K562 (cell line): ENCODE measurements around the gene HMG20B. TPM values are rescaled to one million over a fixed set of nuclear protein-coding genes. Genes with fewer than 3 reads are reported as not detected.

ENCODE experiments used
- BRD4 ChIP-seq: fragments of 200-600 bp; sonication (generic); IDR thresholded peaks from 2 replicates; pipeline ENCODE4 v1.6.1; 2017; ENCODE audit warnings: inconsistent platforms
- CREB1 ChIP-seq, 2 experiments: sonication (generic) in 1 of 2; formaldehyde crosslinking in 1 of 2; IDR thresholded peaks; 2 replicates each; pipeline versions ENCODE4 v1.6.1 to v1.8.0; 2012 to 2022; ENCODE audit warnings: inconsistent platforms in 1 of 2, mild to moderate bottlenecking in 1 of 2, missing genetic modification reagents in 1 of 2, moderate library complexity in 1 of 2
- MYC ChIP-seq, 2 experiments: fragments of 250-450 bp in 1 of 2; sonication (Bioruptor Pico) in 1 of 2; IDR thresholded peaks; 2 replicates each; pipeline versions ENCODE4 v1.5.1 to v1.6.1; 2012 to 2021; ENCODE audit warnings: low read depth in 2 of 2, borderline replicate concordance in 1 of 2, improper control_type of control experiment in 1 of 2, low read length in 1 of 2, mild to moderate bottlenecking in 1 of 2, moderate library complexity in 1 of 2
- NFYB ChIP-seq: IDR thresholded peaks from 2 replicates; pipeline ENCODE4 v1.6.1; 2011; ENCODE audit warnings: mild to moderate bottlenecking, moderate library complexity; ENCODE audit not compliant: insufficient read length; ENCODE audit errors: extremely low read depth
- PHF20 ChIP-seq: fragments of 450-650 bp; IDR thresholded peaks from 2 replicates; pipeline ENCODE4 v1.6.1; 2018; ENCODE audit not compliant: partially characterized antibody
- PRPF4 ChIP-seq: fragments of 200-400 bp; formaldehyde crosslinking; IDR thresholded peaks from one replicate; pipeline ENCODE4 v1.6.1; 2017; ENCODE audit warnings: low read length, low read depth, mild to moderate bottlenecking; ENCODE audit not compliant: insufficient read depth, poor library complexity, severe bottlenecking
- RFX7 ChIP-seq: fragments of 250-450 bp; sonication (Bioruptor Pico); IDR thresholded peaks from 2 replicates; pipeline ENCODE4 v1.5.1; 2021; ENCODE audit warnings: mild to moderate bottlenecking
- STAT5A ChIP-seq: IDR thresholded peaks from 2 replicates; pipeline ENCODE4 v1.6.1; 2012; ENCODE audit warnings: low read length, inconsistent platforms, borderline replicate concordance
- ZFP36 ChIP-seq: fragments of 150-350 bp; IDR thresholded peaks from 2 replicates; pipeline ENCODE4 v1.6.1; 2018; ENCODE audit warnings: low read length, low read depth; ENCODE audit not compliant: partially characterized antibody
- ZNF311 ChIP-seq: fragments of 250-450 bp; sonication (Bioruptor Pico); IDR thresholded peaks from 2 replicates; pipeline ENCODE4 v1.4.0; 2020; ENCODE audit warnings: mild to moderate bottlenecking, moderate library complexity
- ZNF589 ChIP-seq: fragments of 200-800 bp; sonication (Bioruptor generic); IDR thresholded peaks from 2 replicates; pipeline ENCODE4 v1.6.1; 2016; ENCODE audit warnings: low read depth, missing genetic modification characterization, missing compliant biosample characterization
- polyA plus RNA-seq, 8 experiments: library from polyadenylated mRNA; depleted of rRNA in 4 of 8; stranded (reverse) in 5 of 8; unstranded in 3 of 8; fragments of >200 nt; fragmentation: Nextera tagmentation in 2 of 8; fragmentation: Illumina TruSeq in 1 of 8; extraction: Ambion mirVana in 2 of 8; extraction: Trizol in 1 of 8; gene quantifications; 2 replicates each; pipeline versions ENCODE4 v1.2.1 to v1.2.3, GENCODE V29; 2011 to 2014; ENCODE audit warnings: inconsistent platforms in 1 of 8, missing spikeins in 1 of 8
- total RNA-seq, 7 experiments: library from RNA; depleted of rRNA in 6 of 7; stranded (reverse); fragments of >200 nt in 6 of 7; fragmentation: Illumina TruSeq in 2 of 7; extraction: Trizol in 2 of 7; gene quantifications; 2 replicates each; pipeline versions ENCODE4 v1.2.1 to v1.2.3, GENCODE V29; 2011 to 2021; ENCODE audit warnings: low replicate concordance in 1 of 7
- TF ChIP-seq, protein P1 (sequence below): fragments of 450-650 bp; IDR thresholded peaks from 2 replicates; pipeline ENCODE4 v1.6.1; 2016; ENCODE audit warnings: mild to moderate bottlenecking, moderate library complexity
- TF ChIP-seq, protein P2 (sequence below): sonication (generic); formaldehyde crosslinking; IDR thresholded peaks from 2 replicates; pipeline ENCODE4 v1.8.0; 2022; ENCODE audit warnings: missing genetic modification reagents, mild to moderate bottlenecking, moderate library complexity, borderline replicate concordance

HMG20B gene
- total and polyA plus RNA-seq, 9 of the 15 experiments (the other 6 are each of a cell fraction or from before 2014, with no cell fraction given): 0.35 to 172 (median 38.6) TPM

DNA sequence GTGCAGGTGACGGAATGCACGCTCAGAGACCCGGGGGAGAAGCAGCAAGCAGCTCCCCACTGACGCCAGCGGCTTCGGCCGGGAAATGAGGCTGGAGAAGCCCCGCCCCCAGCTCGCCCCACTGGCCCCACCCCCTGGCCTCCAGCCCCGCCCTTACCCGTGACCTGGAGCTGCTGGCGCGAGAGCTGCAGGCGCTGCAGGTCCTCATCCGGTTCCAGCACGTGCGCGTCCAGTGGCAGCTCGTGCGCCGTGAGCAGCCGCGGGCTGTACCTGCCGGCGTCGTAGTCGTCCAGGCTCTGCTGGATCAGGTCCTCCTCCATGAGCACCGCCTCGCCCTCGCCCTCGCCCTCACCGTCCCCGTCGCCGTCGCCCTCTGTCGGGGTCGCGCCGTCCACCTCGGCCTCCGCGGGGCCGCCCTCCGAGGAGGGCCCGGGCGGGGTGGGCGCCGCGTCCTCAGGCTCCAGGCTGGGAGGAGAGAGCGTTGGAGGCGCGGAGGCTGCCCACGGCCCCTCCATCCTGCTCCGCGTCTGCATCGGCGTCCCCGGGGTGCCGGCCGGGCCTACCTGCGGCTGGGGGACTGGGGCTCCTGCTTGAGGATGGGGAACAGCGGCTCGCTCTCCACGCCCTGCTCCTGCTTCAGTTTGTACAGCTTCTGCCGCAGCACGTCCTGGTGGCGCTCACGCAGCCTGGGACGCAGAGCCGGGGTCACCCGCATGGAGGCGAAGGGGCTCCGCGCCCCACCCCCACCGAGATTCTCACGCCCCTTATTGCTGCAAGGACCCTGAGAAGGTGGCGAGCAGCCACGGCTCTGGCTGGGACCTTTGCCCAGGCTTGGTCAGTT, 40.4 kb downstream of the HMG20B start (continued):
- TF ChIP-seq, protein P1, sequence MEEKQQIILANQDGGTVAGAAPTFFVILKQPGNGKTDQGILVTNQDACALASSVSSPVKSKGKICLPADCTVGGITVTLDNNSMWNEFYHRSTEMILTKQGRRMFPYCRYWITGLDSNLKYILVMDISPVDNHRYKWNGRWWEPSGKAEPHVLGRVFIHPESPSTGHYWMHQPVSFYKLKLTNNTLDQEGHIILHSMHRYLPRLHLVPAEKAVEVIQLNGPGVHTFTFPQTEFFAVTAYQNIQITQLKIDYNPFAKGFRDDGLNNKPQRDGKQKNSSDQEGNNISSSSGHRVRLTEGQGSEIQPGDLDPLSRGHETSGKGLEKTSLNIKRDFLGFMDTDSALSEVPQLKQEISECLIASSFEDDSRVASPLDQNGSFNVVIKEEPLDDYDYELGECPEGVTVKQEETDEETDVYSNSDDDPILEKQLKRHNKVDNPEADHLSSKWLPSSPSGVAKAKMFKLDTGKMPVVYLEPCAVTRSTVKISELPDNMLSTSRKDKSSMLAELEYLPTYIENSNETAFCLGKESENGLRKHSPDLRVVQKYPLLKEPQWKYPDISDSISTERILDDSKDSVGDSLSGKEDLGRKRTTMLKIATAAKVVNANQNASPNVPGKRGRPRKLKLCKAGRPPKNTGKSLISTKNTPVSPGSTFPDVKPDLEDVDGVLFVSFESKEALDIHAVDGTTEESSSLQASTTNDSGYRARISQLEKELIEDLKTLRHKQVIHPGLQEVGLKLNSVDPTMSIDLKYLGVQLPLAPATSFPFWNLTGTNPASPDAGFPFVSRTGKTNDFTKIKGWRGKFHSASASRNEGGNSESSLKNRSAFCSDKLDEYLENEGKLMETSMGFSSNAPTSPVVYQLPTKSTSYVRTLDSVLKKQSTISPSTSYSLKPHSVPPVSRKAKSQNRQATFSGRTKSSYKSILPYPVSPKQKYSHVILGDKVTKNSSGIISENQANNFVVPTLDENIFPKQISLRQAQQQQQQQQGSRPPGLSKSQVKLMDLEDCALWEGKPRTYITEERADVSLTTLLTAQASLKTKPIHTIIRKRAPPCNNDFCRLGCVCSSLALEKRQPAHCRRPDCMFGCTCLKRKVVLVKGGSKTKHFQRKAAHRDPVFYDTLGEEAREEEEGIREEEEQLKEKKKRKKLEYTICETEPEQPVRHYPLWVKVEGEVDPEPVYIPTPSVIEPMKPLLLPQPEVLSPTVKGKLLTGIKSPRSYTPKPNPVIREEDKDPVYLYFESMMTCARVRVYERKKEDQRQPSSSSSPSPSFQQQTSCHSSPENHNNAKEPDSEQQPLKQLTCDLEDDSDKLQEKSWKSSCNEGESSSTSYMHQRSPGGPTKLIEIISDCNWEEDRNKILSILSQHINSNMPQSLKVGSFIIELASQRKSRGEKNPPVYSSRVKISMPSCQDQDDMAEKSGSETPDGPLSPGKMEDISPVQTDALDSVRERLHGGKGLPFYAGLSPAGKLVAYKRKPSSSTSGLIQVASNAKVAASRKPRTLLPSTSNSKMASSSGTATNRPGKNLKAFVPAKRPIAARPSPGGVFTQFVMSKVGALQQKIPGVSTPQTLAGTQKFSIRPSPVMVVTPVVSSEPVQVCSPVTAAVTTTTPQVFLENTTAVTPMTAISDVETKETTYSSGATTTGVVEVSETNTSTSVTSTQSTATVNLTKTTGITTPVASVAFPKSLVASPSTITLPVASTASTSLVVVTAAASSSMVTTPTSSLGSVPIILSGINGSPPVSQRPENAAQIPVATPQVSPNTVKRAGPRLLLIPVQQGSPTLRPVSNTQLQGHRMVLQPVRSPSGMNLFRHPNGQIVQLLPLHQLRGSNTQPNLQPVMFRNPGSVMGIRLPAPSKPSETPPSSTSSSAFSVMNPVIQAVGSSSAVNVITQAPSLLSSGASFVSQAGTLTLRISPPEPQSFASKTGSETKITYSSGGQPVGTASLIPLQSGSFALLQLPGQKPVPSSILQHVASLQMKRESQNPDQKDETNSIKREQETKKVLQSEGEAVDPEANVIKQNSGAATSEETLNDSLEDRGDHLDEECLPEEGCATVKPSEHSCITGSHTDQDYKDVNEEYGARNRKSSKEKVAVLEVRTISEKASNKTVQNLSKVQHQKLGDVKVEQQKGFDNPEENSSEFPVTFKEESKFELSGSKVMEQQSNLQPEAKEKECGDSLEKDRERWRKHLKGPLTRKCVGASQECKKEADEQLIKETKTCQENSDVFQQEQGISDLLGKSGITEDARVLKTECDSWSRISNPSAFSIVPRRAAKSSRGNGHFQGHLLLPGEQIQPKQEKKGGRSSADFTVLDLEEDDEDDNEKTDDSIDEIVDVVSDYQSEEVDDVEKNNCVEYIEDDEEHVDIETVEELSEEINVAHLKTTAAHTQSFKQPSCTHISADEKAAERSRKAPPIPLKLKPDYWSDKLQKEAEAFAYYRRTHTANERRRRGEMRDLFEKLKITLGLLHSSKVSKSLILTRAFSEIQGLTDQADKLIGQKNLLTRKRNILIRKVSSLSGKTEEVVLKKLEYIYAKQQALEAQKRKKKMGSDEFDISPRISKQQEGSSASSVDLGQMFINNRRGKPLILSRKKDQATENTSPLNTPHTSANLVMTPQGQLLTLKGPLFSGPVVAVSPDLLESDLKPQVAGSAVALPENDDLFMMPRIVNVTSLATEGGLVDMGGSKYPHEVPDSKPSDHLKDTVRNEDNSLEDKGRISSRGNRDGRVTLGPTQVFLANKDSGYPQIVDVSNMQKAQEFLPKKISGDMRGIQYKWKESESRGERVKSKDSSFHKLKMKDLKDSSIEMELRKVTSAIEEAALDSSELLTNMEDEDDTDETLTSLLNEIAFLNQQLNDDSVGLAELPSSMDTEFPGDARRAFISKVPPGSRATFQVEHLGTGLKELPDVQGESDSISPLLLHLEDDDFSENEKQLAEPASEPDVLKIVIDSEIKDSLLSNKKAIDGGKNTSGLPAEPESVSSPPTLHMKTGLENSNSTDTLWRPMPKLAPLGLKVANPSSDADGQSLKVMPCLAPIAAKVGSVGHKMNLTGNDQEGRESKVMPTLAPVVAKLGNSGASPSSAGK: peak; percentile 99
- TF ChIP-seq ZNF589 (CRISPR knock-in tag) (peak; percentile 61; the same call in 1 of the 2 replicates), MYC (IDR thresholded peaks at IDR 0.05; ENCODE audit: low read depth, low read length) (peak; percentile 89), MYC (CRISPR knock-in tag; IDR thresholded peaks at IDR 0.05; ENCODE audit: borderline replicate concordance, low read depth) (no peak), CREB1 (IDR thresholded peaks at IDR 0.05) (no peak), CREB1 (CRISPR knock-in tag; IDR thresholded peaks at IDR 0.05) (no peak), ZFP36 (no peak), STAT5A (no peak), PRPF4 (no peak), NFYB (no peak), BRD4 (no peak), PHF20 (no peak), RFX7 (no peak), ZNF311 (CRISPR knock-in tag) (no peak)
- TF ChIP-seq, protein P2, sequence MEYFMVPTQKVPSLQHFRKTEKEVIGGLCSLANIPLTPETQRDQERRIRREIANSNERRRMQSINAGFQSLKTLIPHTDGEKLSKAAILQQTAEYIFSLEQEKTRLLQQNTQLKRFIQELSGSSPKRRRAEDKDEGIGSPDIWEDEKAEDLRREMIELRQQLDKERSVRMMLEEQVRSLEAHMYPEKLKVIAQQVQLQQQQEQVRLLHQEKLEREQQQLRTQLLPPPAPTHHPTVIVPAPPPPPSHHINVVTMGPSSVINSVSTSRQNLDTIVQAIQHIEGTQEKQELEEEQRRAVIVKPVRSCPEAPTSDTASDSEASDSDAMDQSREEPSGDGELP (CRISPR knock-in tag): no peak
